K562 (cell line): ENCODE results near the gene SULT2B1. TPM values are rescaled to one million over a fixed set of nuclear protein-coding genes. Genes with fewer than 3 reads are reported as not detected.

Experiments
- CBX2 ChIP-seq: fragments of 200-600 bp; sonication (generic); IDR thresholded peaks from one replicate; pipeline ENCODE4 v1.6.1; 2012; ENCODE audit warnings: mild to moderate bottlenecking, low read length, inconsistent platforms; ENCODE audit not compliant: insufficient read depth, poor library complexity, severe bottlenecking
- CEBPB ChIP-seq: fragments of 450-650 bp; IDR thresholded peaks from 2 replicates; pipeline ENCODE4 v1.6.1; 2016; ENCODE audit warnings: missing genetic modification characterization, missing compliant biosample characterization
- DIDO1 ChIP-seq: fragments of 450-650 bp; IDR thresholded peaks from 2 replicates; pipeline ENCODE4 v1.6.1; 2016; ENCODE audit warnings: low read depth, missing biosample characterization, missing genetic modification characterization
- EP400 ChIP-seq: fragments of 450-650 bp; IDR thresholded peaks from 2 replicates; pipeline ENCODE4 v1.6.1; 2017; ENCODE audit warnings: antibody characterized with exemption, mild to moderate bottlenecking, moderate library complexity
- FOXK2 ChIP-seq, 2 experiments: fragments of 450-650 bp; IDR thresholded peaks in 1 of 2; conservative IDR thresholded peaks in 1 of 2; 2 replicates each; pipeline ENCODE4 v1.6.1; 2016; ENCODE audit warnings: low read depth in 2 of 2, mild to moderate bottlenecking in 1 of 2
- GTF2F1 ChIP-seq: IDR thresholded peaks from 2 replicates; pipeline ENCODE4 v1.6.1; 2011; ENCODE audit warnings: low read depth, low read length, improper control_type of control experiment
- NCOA1 ChIP-seq: fragments of 450-650 bp; IDR thresholded peaks from 2 replicates; pipeline ENCODE4 v1.6.1; 2016; ENCODE audit warnings: low read depth
- RFX5 ChIP-seq: IDR thresholded peaks from 2 replicates; pipeline ENCODE4 v1.6.1; 2011; ENCODE audit warnings: low read depth, mild to moderate bottlenecking, improper control_type of control experiment, low read length
- SUPT5H ChIP-seq: fragments of 450-650 bp; IDR thresholded peaks from 2 replicates; pipeline ENCODE4 v1.6.1; 2016
- XRCC5 ChIP-seq: fragments of 200-400 bp; formaldehyde crosslinking; IDR thresholded peaks from 2 replicates; pipeline ENCODE4 v1.6.1; 2017; ENCODE audit warnings: low read depth, mild to moderate bottlenecking, low read length
- ZBTB8A ChIP-seq: fragments of 450-650 bp; IDR thresholded peaks from 2 replicates; pipeline ENCODE4 v1.6.1; 2018; ENCODE audit warnings: mild to moderate bottlenecking, moderate library complexity; ENCODE audit not compliant: partially characterized antibody
- ZNF197 ChIP-seq: fragments of 200-800 bp; sonication (Bioruptor generic); IDR thresholded peaks from 2 replicates; pipeline ENCODE4 v1.6.1; 2016; ENCODE audit warnings: low read depth, missing genetic modification characterization, missing compliant biosample characterization
- ZNF57 ChIP-seq: fragments of 450-650 bp; formaldehyde crosslinking; IDR thresholded peaks from 2 replicates; pipeline ENCODE4 v1.4.0; 2020; ENCODE audit warnings: mild to moderate bottlenecking, moderate library complexity
- ZNF764 ChIP-seq: fragments of 250-450 bp; sonication (Bioruptor Pico); IDR thresholded peaks from 2 replicates; pipeline ENCODE4 v1.4.0; 2020; ENCODE audit warnings: low read depth, mild to moderate bottlenecking, moderate library complexity
- ZNF830 ChIP-seq: fragments of 250-450 bp; sonication (Bioruptor Pico); IDR thresholded peaks from 2 replicates; pipeline ENCODE4 v1.5.0; 2021; ENCODE audit warnings: mild to moderate bottlenecking
- polyA plus RNA-seq, 8 experiments: library from polyadenylated mRNA; depleted of rRNA in 4 of 8; stranded (reverse) in 5 of 8; unstranded in 3 of 8; fragments of >200 nt; fragmentation: Nextera tagmentation in 2 of 8; fragmentation: Illumina TruSeq in 1 of 8; extraction: Ambion mirVana in 2 of 8; extraction: Trizol in 1 of 8; gene quantifications; 2 replicates each; pipeline versions ENCODE4 v1.2.1 to v1.2.3, GENCODE V29; 2011 to 2014; ENCODE audit warnings: inconsistent platforms in 1 of 8, missing spikeins in 1 of 8
- total RNA-seq, 7 experiments: library from RNA; depleted of rRNA in 6 of 7; stranded (reverse); fragments of >200 nt in 6 of 7; fragmentation: Illumina TruSeq in 2 of 7; extraction: Trizol in 2 of 7; gene quantifications; 2 replicates each; pipeline versions ENCODE4 v1.2.1 to v1.2.3, GENCODE V29; 2011 to 2021; ENCODE audit warnings: low replicate concordance in 1 of 7
- TF ChIP-seq, protein P1 (sequence below): IDR thresholded peaks from 2 replicates; pipeline ENCODE4 v1.6.1; 2011; ENCODE audit warnings: borderline replicate concordance, low read depth, mild to moderate bottlenecking, moderate library complexity, low read length; ENCODE audit not compliant: insufficient read depth, poor library complexity, severe bottlenecking
- TF ChIP-seq, protein P2 (sequence below): fragments of 250-450 bp; sonication (Bioruptor Pico); IDR thresholded peaks from 2 replicates; pipeline ENCODE4 v1.4.0; 2020; ENCODE audit warnings: mild to moderate bottlenecking, moderate library complexity
- TF ChIP-seq, protein P3 (sequence below): fragments of 450-650 bp; formaldehyde crosslinking; IDR thresholded peaks from 2 replicates; pipeline ENCODE4 v1.4.0; 2022; ENCODE audit warnings: missing genetic modification characterization
- TF ChIP-seq, protein P4 (sequence below), 2 experiments: IDR thresholded peaks in 1 of 2; conservative IDR thresholded peaks in 1 of 2; 2 replicates each; pipeline ENCODE4 v1.6.1; 2016; ENCODE audit warnings: low read depth in 2 of 2, mild to moderate bottlenecking in 1 of 2, missing compliant biosample characterization in 1 of 2, missing genetic modification characterization in 1 of 2, moderate library complexity in 1 of 2

Gene SULT2B1
- total and polyA plus RNA-seq, 9 of the 15 experiments (the other 6 are each of a cell fraction or from before 2014, with no cell fraction given), result 0.09 to 0.62 (median 0.22) TPM; not detected in 2

- TF ChIP-seq, protein P1, sequence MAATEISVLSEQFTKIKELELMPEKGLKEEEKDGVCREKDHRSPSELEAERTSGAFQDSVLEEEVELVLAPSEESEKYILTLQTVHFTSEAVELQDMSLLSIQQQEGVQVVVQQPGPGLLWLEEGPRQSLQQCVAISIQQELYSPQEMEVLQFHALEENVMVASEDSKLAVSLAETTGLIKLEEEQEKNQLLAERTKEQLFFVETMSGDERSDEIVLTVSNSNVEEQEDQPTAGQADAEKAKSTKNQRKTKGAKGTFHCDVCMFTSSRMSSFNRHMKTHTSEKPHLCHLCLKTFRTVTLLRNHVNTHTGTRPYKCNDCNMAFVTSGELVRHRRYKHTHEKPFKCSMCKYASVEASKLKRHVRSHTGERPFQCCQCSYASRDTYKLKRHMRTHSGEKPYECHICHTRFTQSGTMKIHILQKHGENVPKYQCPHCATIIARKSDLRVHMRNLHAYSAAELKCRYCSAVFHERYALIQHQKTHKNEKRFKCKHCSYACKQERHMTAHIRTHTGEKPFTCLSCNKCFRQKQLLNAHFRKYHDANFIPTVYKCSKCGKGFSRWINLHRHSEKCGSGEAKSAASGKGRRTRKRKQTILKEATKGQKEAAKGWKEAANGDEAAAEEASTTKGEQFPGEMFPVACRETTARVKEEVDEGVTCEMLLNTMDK, result peak; percentile 86
- no peak for TF ChIP-seq DIDO1
- no peak for TF ChIP-seq ZNF764 (CRISPR knock-in tag)
- no peak for TF ChIP-seq RFX5
- no peak; the same call in 1 of the 2 replicates for TF ChIP-seq NCOA1
- peak; percentile 71 to 81 for TF ChIP-seq FOXK2 (conservative IDR thresholded peaks at IDR 0.05 in 1 of 2, IDR thresholded peaks at IDR 0.05 in 1 of 2; ENCODE audit: low read depth in 2 of 2)
- TF ChIP-seq GTF2F1, result no peak
- TF ChIP-seq, protein P2, sequence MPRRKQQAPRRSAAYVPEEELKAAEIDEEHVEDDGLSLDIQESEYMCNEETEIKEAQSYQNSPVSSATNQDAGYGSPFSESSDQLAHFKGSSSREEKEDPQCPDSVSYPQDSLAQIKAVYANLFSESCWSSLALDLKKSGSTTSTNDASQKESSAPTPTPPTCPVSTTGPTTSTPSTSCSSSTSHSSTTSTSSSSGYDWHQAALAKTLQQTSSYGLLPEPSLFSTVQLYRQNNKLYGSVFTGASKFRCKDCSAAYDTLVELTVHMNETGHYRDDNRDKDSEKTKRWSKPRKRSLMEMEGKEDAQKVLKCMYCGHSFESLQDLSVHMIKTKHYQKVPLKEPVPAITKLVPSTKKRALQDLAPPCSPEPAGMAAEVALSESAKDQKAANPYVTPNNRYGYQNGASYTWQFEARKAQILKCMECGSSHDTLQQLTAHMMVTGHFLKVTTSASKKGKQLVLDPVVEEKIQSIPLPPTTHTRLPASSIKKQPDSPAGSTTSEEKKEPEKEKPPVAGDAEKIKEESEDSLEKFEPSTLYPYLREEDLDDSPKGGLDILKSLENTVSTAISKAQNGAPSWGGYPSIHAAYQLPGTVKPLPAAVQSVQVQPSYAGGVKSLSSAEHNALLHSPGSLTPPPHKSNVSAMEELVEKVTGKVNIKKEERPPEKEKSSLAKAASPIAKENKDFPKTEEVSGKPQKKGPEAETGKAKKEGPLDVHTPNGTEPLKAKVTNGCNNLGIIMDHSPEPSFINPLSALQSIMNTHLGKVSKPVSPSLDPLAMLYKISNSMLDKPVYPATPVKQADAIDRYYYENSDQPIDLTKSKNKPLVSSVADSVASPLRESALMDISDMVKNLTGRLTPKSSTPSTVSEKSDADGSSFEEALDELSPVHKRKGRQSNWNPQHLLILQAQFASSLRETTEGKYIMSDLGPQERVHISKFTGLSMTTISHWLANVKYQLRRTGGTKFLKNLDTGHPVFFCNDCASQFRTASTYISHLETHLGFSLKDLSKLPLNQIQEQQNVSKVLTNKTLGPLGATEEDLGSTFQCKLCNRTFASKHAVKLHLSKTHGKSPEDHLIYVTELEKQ, result no peak
- TF ChIP-seq CBX2, result no peak
- TF ChIP-seq ZNF57 (CRISPR knock-in tag), result no peak
- no peak; the same call in 1 of the 2 replicates for TF ChIP-seq SUPT5H
- no peak for TF ChIP-seq ZNF830
- 0 out of 2 replicates have a peak, but pooled peaks have one; percentile 2 for TF ChIP-seq CEBPB (tag)
- no peak for TF ChIP-seq ZNF197 (CRISPR knock-in tag)
- TF ChIP-seq, protein P3, sequence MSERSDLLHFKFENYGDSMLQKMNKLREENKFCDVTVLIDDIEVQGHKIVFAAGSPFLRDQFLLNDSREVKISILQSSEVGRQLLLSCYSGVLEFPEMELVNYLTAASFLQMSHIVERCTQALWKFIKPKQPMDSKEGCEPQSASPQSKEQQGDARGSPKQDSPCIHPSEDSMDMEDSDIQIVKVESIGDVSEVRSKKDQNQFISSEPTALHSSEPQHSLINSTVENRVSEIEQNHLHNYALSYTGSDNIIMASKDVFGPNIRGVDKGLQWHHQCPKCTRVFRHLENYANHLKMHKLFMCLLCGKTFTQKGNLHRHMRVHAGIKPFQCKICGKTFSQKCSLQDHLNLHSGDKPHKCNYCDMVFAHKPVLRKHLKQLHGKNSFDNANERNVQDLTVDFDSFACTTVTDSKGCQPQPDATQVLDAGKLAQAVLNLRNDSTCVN (CRISPR knock-in tag), result no peak
- TF ChIP-seq EP400, result peak; percentile 89
- TF ChIP-seq, protein P4, sequence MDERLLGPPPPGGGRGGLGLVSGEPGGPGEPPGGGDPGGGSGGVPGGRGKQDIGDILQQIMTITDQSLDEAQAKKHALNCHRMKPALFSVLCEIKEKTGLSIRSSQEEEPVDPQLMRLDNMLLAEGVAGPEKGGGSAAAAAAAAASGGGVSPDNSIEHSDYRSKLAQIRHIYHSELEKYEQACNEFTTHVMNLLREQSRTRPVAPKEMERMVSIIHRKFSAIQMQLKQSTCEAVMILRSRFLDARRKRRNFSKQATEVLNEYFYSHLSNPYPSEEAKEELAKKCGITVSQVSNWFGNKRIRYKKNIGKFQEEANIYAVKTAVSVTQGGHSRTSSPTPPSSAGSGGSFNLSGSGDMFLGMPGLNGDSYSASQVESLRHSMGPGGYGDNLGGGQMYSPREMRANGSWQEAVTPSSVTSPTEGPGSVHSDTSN (CRISPR knock-in tag; IDR thresholded peaks at IDR 0.05; ENCODE audit: low read depth), result no peak
- TF ChIP-seq, protein P4 (tag; conservative IDR thresholded peaks at IDR 0.05; ENCODE audit: low read depth), result no peak
- no peak for TF ChIP-seq ZBTB8A
- no peak for TF ChIP-seq XRCC5
Observed at GRCh38 chr19:48637449-48637947, 85.5 kb downstream of the SULT2B1 start (continued).
